HEK293 (cell line): ENCODE results near the gene FGF16.

ENCODE experiments used
- CTCF ChIP-seq: fragments of 450-650 bp; formaldehyde crosslinking; IDR thresholded peaks from 2 replicates; pipeline ENCODE4 v1.5.1; 2016; ENCODE audit warnings: missing biosample characterization, missing genetic modification characterization
- PRDM6 ChIP-seq: fragments of 450-650 bp; formaldehyde crosslinking; IDR thresholded peaks from 2 replicates; pipeline ENCODE4 v1.5.1; 2017; ENCODE audit warnings: missing biosample characterization, missing genetic modification characterization
- TRIM28 ChIP-seq: IDR thresholded peaks from 2 replicates; pipeline ENCODE4 v1.6.1; 2011; ENCODE audit warnings: low read length, control low read depth, borderline replicate concordance
- YY1 ChIP-seq: fragments of 450-650 bp; formaldehyde crosslinking; IDR thresholded peaks from 2 replicates; pipeline ENCODE4 v1.5.1; 2018; ENCODE audit warnings: missing biosample characterization, missing genetic modification characterization
- ZNF121 ChIP-seq: fragments of 450-650 bp; formaldehyde crosslinking; IDR thresholded peaks from 2 replicates; pipeline ENCODE4 v1.5.1; 2016; ENCODE audit warnings: missing biosample characterization, missing genetic modification characterization
- ZNF2 ChIP-seq: fragments of 450-650 bp; formaldehyde crosslinking; IDR thresholded peaks from 2 replicates; pipeline ENCODE4 v1.5.1; 2016; ENCODE audit warnings: missing biosample characterization, missing genetic modification characterization
- ZNF23 ChIP-seq: fragments of 450-650 bp; formaldehyde crosslinking; IDR thresholded peaks from 2 replicates; pipeline ENCODE4 v1.5.1; 2016; ENCODE audit warnings: missing biosample characterization, missing genetic modification characterization, borderline replicate concordance
- ZNF416 ChIP-seq: fragments of 450-650 bp; formaldehyde crosslinking; IDR thresholded peaks from 2 replicates; pipeline ENCODE4 v1.5.1; 2016; ENCODE audit warnings: missing biosample characterization, missing genetic modification characterization
- ZNF639 ChIP-seq: fragments of 450-650 bp; formaldehyde crosslinking; IDR thresholded peaks from 2 replicates; pipeline ENCODE4 v1.5.1; 2016; ENCODE audit warnings: missing biosample characterization, missing genetic modification characterization
- ZNF830 ChIP-seq: fragments of 450-650 bp; IDR thresholded peaks from 2 replicates; pipeline ENCODE4 v1.5.0; 2018; ENCODE audit warnings: missing biosample characterization, missing genetic modification characterization, low read depth, mild to moderate bottlenecking, moderate library complexity

GRCh38 chrX:77441033-77441432 is 6.2 kb upstream of the FGF16 start:
- no peak for TF ChIP-seq CTCF
- TF ChIP-seq YY1: no peak
- no peak for TF ChIP-seq ZNF121 (tag by site-specific recombination)
- no peak for TF ChIP-seq ZNF2 (tag by site-specific recombination)
- TF ChIP-seq PRDM6 (tag by site-specific recombination): no peak
- TF ChIP-seq ZNF23 (tag by site-specific recombination): no peak
- TF ChIP-seq ZNF830 (tag by site-specific recombination): no peak
- no peak for TF ChIP-seq ZNF639
- no peak for TF ChIP-seq ZNF416
- TF ChIP-seq TRIM28: no peak
